HepG2 (cell line): ENCODE data around the gene SHPK. TPM values are rescaled to one million over a fixed set of nuclear protein-coding genes. Genes with fewer than 3 reads are reported as not detected.

ENCODE experiments used
- CEBPB ChIP-seq: IDR thresholded peaks from 2 replicates; pipeline ENCODE4 v1.6.1; 2011; ENCODE audit warnings: low read depth, low read length, improper control_type of control experiment, borderline replicate concordance
- FOSL2 ChIP-seq: sonication (generic); formaldehyde crosslinking; IDR thresholded peaks from 2 replicates; pipeline ENCODE4 v1.4.0; 2020; ENCODE audit warnings: missing genetic modification reagents
- GLI4 ChIP-seq: sonication (generic); formaldehyde crosslinking; IDR thresholded peaks from 2 replicates; pipeline ENCODE4 v1.5.1; 2020; ENCODE audit warnings: missing genetic modification reagents, mild to moderate bottlenecking, moderate library complexity, borderline replicate concordance
- HMGA1 ChIP-seq: sonication (generic); formaldehyde crosslinking; conservative IDR thresholded peaks from 2 replicates; pipeline ENCODE4 v1.4.0; 2020; ENCODE audit warnings: missing genetic modification reagents
- ISX ChIP-seq: sonication (generic); formaldehyde crosslinking; conservative IDR thresholded peaks from 2 replicates; pipeline ENCODE4 v1.5.0; 2020; ENCODE audit warnings: missing genetic modification reagents
- JARID2 ChIP-seq: sonication (generic); formaldehyde crosslinking; IDR thresholded peaks from 2 replicates; pipeline ENCODE4 v1.8.1; 2023; ENCODE audit warnings: missing genetic modification reagents, inconsistent platforms; ENCODE audit not compliant: insufficient replicate concordance
- MBD4 ChIP-seq: IDR thresholded peaks from 2 replicates; pipeline ENCODE4 v1.6.1; 2012; ENCODE audit warnings: low read length, inconsistent platforms, borderline replicate concordance
- NFIB ChIP-seq: sonication (generic); formaldehyde crosslinking; IDR thresholded peaks from 2 replicates; pipeline ENCODE4 v1.9.0; 2021; ENCODE audit warnings: missing genetic modification reagents, mild to moderate bottlenecking, borderline replicate concordance
- NR3C1 ChIP-seq: sonication (generic); formaldehyde crosslinking; IDR thresholded peaks from 2 replicates; pipeline ENCODE4 v1.4.0; 2020; ENCODE audit warnings: missing genetic modification reagents
- TSC22D2 ChIP-seq: sonication (generic); formaldehyde crosslinking; IDR thresholded peaks from 2 replicates; pipeline ENCODE4 v1.5.1; 2020; ENCODE audit warnings: missing genetic modification reagents, mild to moderate bottlenecking, borderline replicate concordance
- XRCC5 ChIP-seq: fragments of 200-400 bp; formaldehyde crosslinking; optimal IDR thresholded peaks from 2 replicates; pipeline ENCODE3; 2017; ENCODE audit warnings: mild to moderate bottlenecking, low read length
- ZBTB1 ChIP-seq: sonication (generic); formaldehyde crosslinking; IDR thresholded peaks from 2 replicates; pipeline ENCODE4 v1.4.0; 2020; ENCODE audit warnings: missing genetic modification reagents, borderline replicate concordance
- ZFY ChIP-seq: sonication (generic); formaldehyde crosslinking; IDR thresholded peaks from 2 replicates; pipeline ENCODE4 v1.4.0; 2020; ENCODE audit warnings: missing genetic modification reagents
- ZNF383 ChIP-seq: sonication (generic); formaldehyde crosslinking; IDR thresholded peaks from 2 replicates; pipeline ENCODE4 v1.4.0; 2020; ENCODE audit warnings: missing genetic modification reagents, mild to moderate bottlenecking, borderline replicate concordance
- ZNF563 ChIP-seq: sonication (generic); formaldehyde crosslinking; IDR thresholded peaks from 2 replicates; pipeline ENCODE4 v1.8.0; 2022; ENCODE audit warnings: mild to moderate bottlenecking, moderate library complexity, missing genetic modification reagents
- ZNF713 ChIP-seq: sonication (generic); formaldehyde crosslinking; IDR thresholded peaks from 2 replicates; pipeline ENCODE4 v1.4.0; 2020; ENCODE audit warnings: mild to moderate bottlenecking, missing genetic modification reagents
- ZNF780A ChIP-seq: sonication (generic); formaldehyde crosslinking; IDR thresholded peaks from 2 replicates; pipeline ENCODE4 v1.8.0; 2022; ENCODE audit warnings: mild to moderate bottlenecking, missing genetic modification reagents, moderate library complexity
- ZNF781 ChIP-seq: sonication (generic); formaldehyde crosslinking; IDR thresholded peaks from 2 replicates; pipeline ENCODE4 v1.5.1; 2020; ENCODE audit warnings: borderline replicate concordance, mild to moderate bottlenecking, missing genetic modification reagents; ENCODE audit errors: not compliant biosample characterization
- ZNF83 ChIP-seq: sonication (generic); formaldehyde crosslinking; IDR thresholded peaks from 2 replicates; pipeline ENCODE4 v1.4.0; 2020; ENCODE audit warnings: missing genetic modification reagents, mild to moderate bottlenecking, borderline replicate concordance
- polyA plus RNA-seq, 8 experiments: library from polyadenylated mRNA; depleted of rRNA in 3 of 8; stranded (reverse) in 7 of 8; unstranded in 1 of 8; fragments of >200 nt; fragmentation: Illumina TruSeq in 4 of 8; extraction: Trizol in 4 of 8; gene quantifications; 2 replicates each; pipeline versions ENCODE4 v1.2.1 to v1.2.3, GENCODE V29; 2011 to 2016; ENCODE audit warnings: low read depth in 4 of 8, missing spikeins in 1 of 8, mixed read lengths in 1 of 8; ENCODE audit not compliant: insufficient read depth in 1 of 8
- total RNA-seq, 5 experiments: library from RNA; depleted of rRNA; stranded (reverse); fragments of >200 nt; fragmentation: Illumina TruSeq; extraction: Trizol; gene quantifications; 2 replicates each; pipeline ENCODE4 v1.2.3, GENCODE V29; 2016; ENCODE audit warnings: low read depth in 1 of 5
- TF ChIP-seq, protein P1 (sequence below): sonication (generic); formaldehyde crosslinking; IDR thresholded peaks from 2 replicates; pipeline ENCODE4 v1.5.0; 2020; ENCODE audit warnings: missing genetic modification reagents, mild to moderate bottlenecking, borderline replicate concordance
- TF ChIP-seq, protein P2 (sequence below): sonication (generic); formaldehyde crosslinking; IDR thresholded peaks from 2 replicates; pipeline ENCODE4 v1.4.0; 2020; ENCODE audit warnings: mild to moderate bottlenecking, low read depth, missing genetic modification reagents
- TF ChIP-seq, protein P3 (sequence below): sonication (generic); formaldehyde crosslinking; IDR thresholded peaks from 2 replicates; pipeline ENCODE4 v1.8.0; 2022; ENCODE audit warnings: mild to moderate bottlenecking, missing genetic modification reagents, moderate library complexity
- TF ChIP-seq, protein P4 (sequence below): sonication (generic); formaldehyde crosslinking; IDR thresholded peaks from 2 replicates; pipeline ENCODE4 v1.4.0; 2020; ENCODE audit warnings: mild to moderate bottlenecking, missing genetic modification reagents
- TF ChIP-seq, protein P5 (sequence below): sonication (generic); formaldehyde crosslinking; IDR thresholded peaks from 2 replicates; pipeline ENCODE4 v1.4.0; 2020; ENCODE audit warnings: missing genetic modification reagents

SHPK gene
- total and polyA plus RNA-seq, 2 of the 13 experiments (the other 11 are each of a cell fraction or from before 2014, with no cell fraction given) = 16.2 to 30.9 TPM

DNA sequence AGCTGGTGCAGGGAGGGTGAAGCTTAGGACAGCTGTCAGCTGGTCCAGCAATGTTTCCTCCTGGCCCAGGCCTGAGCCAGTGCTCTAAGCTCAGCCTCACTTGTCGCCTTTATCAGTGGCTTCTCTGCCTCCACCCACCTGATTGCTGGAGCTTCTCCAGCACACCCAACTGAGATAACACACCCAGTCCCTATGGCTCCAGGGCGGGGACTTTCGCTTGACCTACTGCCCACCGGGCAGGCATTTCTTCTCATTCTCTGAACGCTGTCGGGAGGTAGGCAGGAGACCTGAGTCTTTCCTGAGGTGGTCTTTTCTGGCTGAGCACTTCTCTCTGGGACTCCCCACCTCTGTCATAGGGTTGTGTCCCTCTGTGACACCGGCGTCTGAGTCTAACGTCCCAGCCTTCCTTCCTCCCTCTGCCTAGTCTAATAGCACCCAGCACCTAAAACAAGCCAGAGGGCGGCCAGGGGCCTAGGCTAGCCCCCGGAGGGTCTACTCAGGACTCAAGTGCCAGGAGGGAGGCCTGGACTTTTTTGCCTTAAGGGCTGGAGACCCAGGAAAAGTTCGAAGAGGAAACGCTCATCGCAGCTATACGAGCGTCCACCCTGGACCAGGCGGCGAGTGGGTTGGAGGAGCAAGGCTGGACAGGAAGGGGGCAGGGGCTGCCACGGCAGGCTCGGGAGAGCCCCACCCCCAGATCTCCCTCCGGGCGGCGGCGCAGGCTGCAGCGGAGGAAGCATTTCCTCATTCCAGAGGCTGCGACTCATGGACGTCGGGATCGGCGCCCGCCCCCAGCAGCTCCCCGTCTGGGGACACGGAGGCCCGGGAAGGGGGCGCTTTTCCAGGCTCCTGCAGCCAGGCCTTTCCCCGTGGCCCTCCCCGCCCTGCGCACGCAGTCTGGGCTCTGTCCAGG lies 31.6 kb upstream of the SHPK start (continued):
- TF ChIP-seq ZNF713 (no peak), ZNF781 (CRISPR knock-in tag) (peak; percentile 98), GLI4 (CRISPR knock-in tag) (no peak), ISX (no peak), CEBPB (no peak), ZNF83 (peak; percentile 73; the same call in 1 of the 2 replicates), HMGA1 (CRISPR knock-in tag) (no peak), ZNF563 (CRISPR knock-in tag) (peak; percentile 19; the same call in 1 of the 2 replicates), NFIB (CRISPR knock-in tag) (no peak), ZBTB1 (CRISPR knock-in tag) (no peak), JARID2 (CRISPR knock-in tag) (no peak), MBD4 (no peak), XRCC5 (no peak), ZFY (CRISPR knock-in tag) (no peak), NR3C1 (no peak), TSC22D2 (no peak), ZNF780A (CRISPR knock-in tag) (no peak), FOSL2 (CRISPR knock-in tag) (peak; percentile 94), ZNF383 (CRISPR knock-in tag) (no peak)
- TF ChIP-seq, protein P1, sequence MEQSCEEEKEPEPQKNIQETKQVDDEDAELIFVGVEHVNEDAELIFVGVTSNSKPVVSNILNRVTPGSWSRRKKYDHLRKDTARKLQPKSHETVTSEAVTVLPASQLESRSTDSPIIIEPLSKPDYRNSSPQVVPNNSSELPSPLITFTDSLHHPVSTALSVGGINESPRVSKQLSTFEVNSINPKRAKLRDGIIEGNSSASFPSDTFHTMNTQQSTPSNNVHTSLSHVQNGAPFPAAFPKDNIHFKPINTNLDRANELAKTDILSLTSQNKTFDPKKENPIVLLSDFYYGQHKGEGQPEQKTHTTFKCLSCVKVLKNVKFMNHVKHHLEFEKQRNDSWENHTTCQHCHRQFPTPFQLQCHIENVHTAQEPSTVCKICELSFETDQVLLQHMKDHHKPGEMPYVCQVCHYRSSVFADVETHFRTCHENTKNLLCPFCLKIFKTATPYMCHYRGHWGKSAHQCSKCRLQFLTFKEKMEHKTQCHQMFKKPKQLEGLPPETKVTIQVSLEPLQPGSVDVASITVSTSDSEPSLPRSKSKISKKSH = no peak
- TF ChIP-seq, protein P2, sequence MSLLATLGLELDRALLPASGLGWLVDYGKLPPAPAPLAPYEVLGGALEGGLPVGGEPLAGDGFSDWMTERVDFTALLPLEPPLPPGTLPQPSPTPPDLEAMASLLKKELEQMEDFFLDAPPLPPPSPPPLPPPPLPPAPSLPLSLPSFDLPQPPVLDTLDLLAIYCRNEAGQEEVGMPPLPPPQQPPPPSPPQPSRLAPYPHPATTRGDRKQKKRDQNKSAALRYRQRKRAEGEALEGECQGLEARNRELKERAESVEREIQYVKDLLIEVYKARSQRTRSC (CRISPR knock-in tag) = no peak
- TF ChIP-seq, protein P3, sequence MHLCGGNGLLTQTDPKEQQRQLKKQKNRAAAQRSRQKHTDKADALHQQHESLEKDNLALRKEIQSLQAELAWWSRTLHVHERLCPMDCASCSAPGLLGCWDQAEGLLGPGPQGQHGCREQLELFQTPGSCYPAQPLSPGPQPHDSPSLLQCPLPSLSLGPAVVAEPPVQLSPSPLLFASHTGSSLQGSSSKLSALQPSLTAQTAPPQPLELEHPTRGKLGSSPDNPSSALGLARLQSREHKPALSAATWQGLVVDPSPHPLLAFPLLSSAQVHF = no peak
- TF ChIP-seq, protein P4, sequence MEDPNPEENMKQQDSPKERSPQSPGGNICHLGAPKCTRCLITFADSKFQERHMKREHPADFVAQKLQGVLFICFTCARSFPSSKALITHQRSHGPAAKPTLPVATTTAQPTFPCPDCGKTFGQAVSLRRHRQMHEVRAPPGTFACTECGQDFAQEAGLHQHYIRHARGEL (CRISPR knock-in tag) = no peak
- TF ChIP-seq, protein P5, sequence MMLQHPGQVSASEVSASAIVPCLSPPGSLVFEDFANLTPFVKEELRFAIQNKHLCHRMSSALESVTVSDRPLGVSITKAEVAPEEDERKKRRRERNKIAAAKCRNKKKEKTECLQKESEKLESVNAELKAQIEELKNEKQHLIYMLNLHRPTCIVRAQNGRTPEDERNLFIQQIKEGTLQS = peak; percentile 70
